H9 (cell line): ENCODE measurements around the gene ZNF839. TPM values are rescaled to one million over a fixed set of nuclear protein-coding genes. Genes with fewer than 3 reads are reported as not detected.

Experiments used
- DNase-seq: peaks from one replicate; pipeline ENCODE4 v3.0.0-alpha.2; 2017
- H2AFZ ChIP-seq: one replicate; pipeline ENCODE4 v1.6.1; 2013; ENCODE audit warnings: mild to moderate bottlenecking, low read length, control low read depth, moderate library complexity
- H2AK5ac ChIP-seq: 2 replicates; pipeline ENCODE4 v1.6.1; 2013; ENCODE audit warnings: low read length, control low read depth, mixed read lengths; ENCODE audit not compliant: insufficient read length
- H2BK120ac ChIP-seq: one replicate; pipeline ENCODE4 v1.6.1; 2013; ENCODE audit warnings: low read depth, mild to moderate bottlenecking, low read length, control low read depth, inconsistent platforms; ENCODE audit not compliant: poor library complexity, severe bottlenecking
- H2BK12ac ChIP-seq: 2 replicates; pipeline ENCODE4 v1.6.1; 2013; ENCODE audit warnings: low read length, control low read depth, mixed read lengths, low read depth; ENCODE audit not compliant: insufficient read length
- H2BK15ac ChIP-seq: 2 replicates; pipeline ENCODE4 v1.6.1; 2013; ENCODE audit warnings: low read depth, low read length, control low read depth
- H2BK20ac ChIP-seq: one replicate; pipeline ENCODE4 v1.6.1; 2013; ENCODE audit warnings: low read depth, mild to moderate bottlenecking, low read length, control low read depth, inconsistent platforms; ENCODE audit not compliant: poor library complexity, severe bottlenecking
- H2BK5ac ChIP-seq: 2 replicates; pipeline ENCODE4 v1.6.1; 2013; ENCODE audit warnings: low read length, control low read depth, mixed read lengths; ENCODE audit not compliant: insufficient read length
- H3K14ac ChIP-seq: 2 replicates; pipeline ENCODE4 v1.6.1; 2013; ENCODE audit warnings: low read length, control low read depth; ENCODE audit not compliant: insufficient read depth
- H3K18ac ChIP-seq: 2 replicates; pipeline ENCODE4 v1.6.1; 2013; ENCODE audit warnings: low read depth, mild to moderate bottlenecking, mixed read lengths, low read length, control low read depth; ENCODE audit not compliant: insufficient read length
- H3K23ac ChIP-seq: 2 replicates; pipeline ENCODE4 v1.6.1; 2013; ENCODE audit warnings: low read length, control low read depth, mixed read lengths, low read depth; ENCODE audit not compliant: insufficient read length
- H3K23me2 ChIP-seq: 2 replicates; pipeline ENCODE4 v1.6.1; 2013; ENCODE audit warnings: low read depth, mild to moderate bottlenecking, mixed read lengths, low read length, control low read depth; ENCODE audit not compliant: insufficient read length, poor library complexity, severe bottlenecking
- H3K27ac ChIP-seq: 2 replicates; pipeline ENCODE4 v1.5.1; 2013; ENCODE audit warnings: low read length, control low read depth, mixed read lengths, low read depth; ENCODE audit not compliant: insufficient read length
- H3K27me3 ChIP-seq: 2 replicates; pipeline ENCODE4 v1.6.1; 2013; ENCODE audit warnings: low read length, control low read depth, inconsistent platforms; ENCODE audit not compliant: insufficient read depth
- H3K4ac ChIP-seq: 2 replicates; pipeline ENCODE4 v1.6.1; 2013; ENCODE audit warnings: low read depth, mild to moderate bottlenecking, control low read depth, inconsistent platforms, low read length, moderate library complexity
- H3K4me1 ChIP-seq: 2 replicates; pipeline ENCODE4 v1.6.1; 2013; ENCODE audit warnings: low read length, control low read depth, inconsistent platforms; ENCODE audit not compliant: insufficient read depth
- H3K4me2 ChIP-seq: 2 replicates; pipeline ENCODE4 v1.6.1; 2013; ENCODE audit warnings: low read length, control low read depth, mixed read lengths; ENCODE audit not compliant: insufficient read length, insufficient read depth
- H3K56ac ChIP-seq: 2 replicates; pipeline ENCODE4 v1.6.1; 2013; ENCODE audit warnings: low read depth, mild to moderate bottlenecking, mixed read lengths, low read length, control low read depth; ENCODE audit not compliant: insufficient read length
- H3K79me1 ChIP-seq: 2 replicates; pipeline ENCODE4 v1.6.1; 2013; ENCODE audit warnings: low read depth, mild to moderate bottlenecking, moderate library complexity, low read length, control low read depth, inconsistent platforms; ENCODE audit not compliant: insufficient read depth, poor library complexity, severe bottlenecking
- H3K79me2 ChIP-seq: 2 replicates; pipeline ENCODE4 v1.6.1; 2013; ENCODE audit warnings: low read length, control low read depth, inconsistent platforms; ENCODE audit not compliant: insufficient read depth
- H3K9ac ChIP-seq: 2 replicates; pipeline ENCODE4 v1.6.1; 2013; ENCODE audit warnings: low read length, control low read depth, mixed read lengths; ENCODE audit not compliant: insufficient read length; ENCODE audit errors: extremely low read depth
- H3K9me3 ChIP-seq: one replicate; pipeline ENCODE4 v1.6.1; 2013; ENCODE audit warnings: low read depth, low read length, inconsistent platforms; ENCODE audit not compliant: control insufficient read depth
- H3T11ph ChIP-seq: one replicate; pipeline ENCODE4 v1.6.1; 2013; ENCODE audit warnings: mild to moderate bottlenecking, low read length, control low read depth, inconsistent platforms
- H4K20me1 ChIP-seq: one replicate; pipeline ENCODE4 v1.6.1; 2013; ENCODE audit not compliant: control insufficient read depth, insufficient read length, insufficient read depth
- H4K5ac ChIP-seq: 2 replicates; pipeline ENCODE4 v1.6.1; 2013; ENCODE audit warnings: low read depth, mild to moderate bottlenecking, mixed read lengths, low read length, control low read depth; ENCODE audit not compliant: insufficient read length
- H4K8ac ChIP-seq: replicated peaks from 2 replicates; pipeline ENCODE4 v1.6.1; 2013; ENCODE audit warnings: low read length, control low read depth, mixed read lengths, low read depth; ENCODE audit not compliant: insufficient read length
- H4K91ac ChIP-seq: 2 replicates; pipeline ENCODE4 v1.6.1; 2013; ENCODE audit warnings: low read depth, mild to moderate bottlenecking, moderate library complexity, mixed read lengths, low read length, control low read depth; ENCODE audit not compliant: insufficient read length
- H3K27ac Mint-ChIP-seq, 3 experiments: 2 replicates in 2 of 3; 3 replicates in 1 of 3; pipeline ENCODE4 v1.8.0; 2020 to 2021; ENCODE audit warnings: mixed read lengths in 3 of 3, mild to moderate bottlenecking in 1 of 3, moderate library complexity in 1 of 3
- H3K27me3 Mint-ChIP-seq: 2 replicates; pipeline ENCODE4 v1.8.0; 2021; ENCODE audit warnings: low read depth, mild to moderate bottlenecking, moderate library complexity, mixed read lengths
- H3K36me3 Mint-ChIP-seq, 3 experiments: 2 replicates in 2 of 3; 3 replicates in 1 of 3; pipeline ENCODE4 v1.8.0; 2020 to 2021; ENCODE audit warnings: low read depth in 3 of 3, mixed read lengths in 3 of 3; ENCODE audit not compliant: insufficient read depth in 1 of 3
- H3K4me1 Mint-ChIP-seq, 2 experiments: 2 replicates each; pipeline ENCODE4 v1.8.0; 2020; ENCODE audit warnings: mixed read lengths in 2 of 2
- H3K4me3 Mint-ChIP-seq, 2 experiments: 2 replicates in 1 of 2; 3 replicates in 1 of 2; pipeline ENCODE4 v1.8.0; 2020 to 2021; ENCODE audit warnings: mild to moderate bottlenecking in 2 of 2, mixed read lengths in 2 of 2, moderate library complexity in 1 of 2
- H3K9me3 Mint-ChIP-seq, 2 experiments: 2 replicates in 1 of 2; 3 replicates in 1 of 2; pipeline ENCODE4 v1.8.0; 2020; ENCODE audit warnings: mild to moderate bottlenecking in 2 of 2, mixed read lengths in 2 of 2, moderate library complexity in 1 of 2
- WGBS: extraction: QIAGEN DNeasy Blood & Tissue Kit; methylation state at CpG from one replicate; pipeline ENCODE4 v1.1.7; 2013; ENCODE audit warnings: missing lambda C conversion rate, low lambda C conversion rate, mixed read lengths; ENCODE audit not compliant: insufficient read length; ENCODE audit errors: extremely low coverage; 5-methylcytosine and 5-hydroxymethylcytosine counted together
- total RNA-seq: library from RNA; stranded (reverse); gene quantifications from 2 replicates; pipeline ENCODE4 v1.2.1, GENCODE V29; 2021
- TF ChIP-seq, protein P1 (sequence below): fragments of 200-600 bp; sonication (generic); conservative IDR thresholded peaks from 3 replicates; pipeline ENCODE4 v1.8.0; 2021; ENCODE audit warnings: antibody characterized with exemption, mild to moderate bottlenecking

The ZNF839 gene
- total RNA-seq, 1 experiment from 2014 or later: 9.4 TPM

DNA sequence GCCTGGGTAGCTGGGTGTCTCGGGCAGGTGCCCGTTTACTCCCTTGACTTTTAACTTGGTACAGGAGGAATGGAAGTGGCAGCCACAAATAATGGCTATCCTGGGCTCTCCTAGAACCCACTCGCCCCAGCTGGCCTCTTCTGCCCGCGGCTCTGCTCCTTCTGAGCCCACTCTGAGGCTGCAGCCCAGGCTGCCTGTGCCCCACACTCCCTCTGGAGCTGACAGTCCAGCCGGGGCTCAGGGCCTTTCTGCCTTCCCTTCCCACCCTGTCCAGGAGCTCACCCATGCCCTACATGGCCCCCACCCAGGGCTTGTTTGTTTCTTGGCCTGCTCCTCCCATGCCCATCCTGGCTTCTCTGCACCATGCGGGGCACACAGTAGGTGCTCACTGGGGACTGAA is 15.6 kb downstream of the ZNF839 start:
- H4K5ac ChIP-seq: no peak overlapping the region
- Mint-ChIP-seq H3K4me1 (peaks cover 0 to 5% of the 10 kb centered on the region in 2 experiments; a peak in 1 of 4 replicates), H3K27me3 (no peaks in the 10 kb centered on the region), H3K4me3 (no peak overlapping the region), H3K27ac (no peak overlapping the region), H3K36me3 (peaks cover 8 to 50% (median 46%) of the 10 kb centered on the region in 3 experiments), H3K9me3 (no peaks in the 10 kb centered on the region)
- DNase-seq: no peak
- no peak overlapping the region for H2BK20ac ChIP-seq
- no peak overlapping the region for H3K4me2 ChIP-seq
- no peak overlapping the region for H2AFZ ChIP-seq
- H3T11ph ChIP-seq: no peak overlapping the region
- H3K27me3 ChIP-seq: no peaks in the 10 kb centered on the region
- H3K56ac ChIP-seq: no peak overlapping the region
- no peak overlapping the region for H3K4ac ChIP-seq
- H3K4me1 ChIP-seq: no peaks in the 10 kb centered on the region
- no peak overlapping the region for H2BK120ac ChIP-seq
- no peak overlapping the region for H4K91ac ChIP-seq
- no peak overlapping the region for H2AK5ac ChIP-seq
- H2BK5ac ChIP-seq: no peak overlapping the region
- no peaks in the 10 kb centered on the region for H3K23me2 ChIP-seq
- H3K79me2 ChIP-seq: no peaks in the 10 kb centered on the region
- no CpG with 5 or more reads among the region's 7 CpGs for WGBS
- H3K79me1 ChIP-seq: no peaks in the 10 kb centered on the region
- H2BK12ac ChIP-seq: no peak overlapping the region
- no peak overlapping the region for H3K18ac ChIP-seq
- no peaks in the 10 kb centered on the region for H3K9me3 ChIP-seq
- no peak overlapping the region for H2BK15ac ChIP-seq
- no peaks in the 10 kb centered on the region for H4K20me1 ChIP-seq
- no peak overlapping the region for H3K27ac ChIP-seq
- no peak overlapping the region for H3K23ac ChIP-seq
- H3K9ac ChIP-seq: no peak overlapping the region
- H3K14ac ChIP-seq: no peak overlapping the region; the same call in 1 of the 2 replicates
- TF ChIP-seq, protein P1, sequence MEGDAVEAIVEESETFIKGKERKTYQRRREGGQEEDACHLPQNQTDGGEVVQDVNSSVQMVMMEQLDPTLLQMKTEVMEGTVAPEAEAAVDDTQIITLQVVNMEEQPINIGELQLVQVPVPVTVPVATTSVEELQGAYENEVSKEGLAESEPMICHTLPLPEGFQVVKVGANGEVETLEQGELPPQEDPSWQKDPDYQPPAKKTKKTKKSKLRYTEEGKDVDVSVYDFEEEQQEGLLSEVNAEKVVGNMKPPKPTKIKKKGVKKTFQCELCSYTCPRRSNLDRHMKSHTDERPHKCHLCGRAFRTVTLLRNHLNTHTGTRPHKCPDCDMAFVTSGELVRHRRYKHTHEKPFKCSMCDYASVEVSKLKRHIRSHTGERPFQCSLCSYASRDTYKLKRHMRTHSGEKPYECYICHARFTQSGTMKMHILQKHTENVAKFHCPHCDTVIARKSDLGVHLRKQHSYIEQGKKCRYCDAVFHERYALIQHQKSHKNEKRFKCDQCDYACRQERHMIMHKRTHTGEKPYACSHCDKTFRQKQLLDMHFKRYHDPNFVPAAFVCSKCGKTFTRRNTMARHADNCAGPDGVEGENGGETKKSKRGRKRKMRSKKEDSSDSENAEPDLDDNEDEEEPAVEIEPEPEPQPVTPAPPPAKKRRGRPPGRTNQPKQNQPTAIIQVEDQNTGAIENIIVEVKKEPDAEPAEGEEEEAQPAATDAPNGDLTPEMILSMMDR: no peak
- no peak overlapping the region for H4K8ac ChIP-seq
